IMR-90 (cell line): ENCODE measurements around the gene UQCRFS1.

Experiments used
- CEBPB ChIP-seq: IDR thresholded peaks from 2 replicates; pipeline ENCODE4 v1.6.1; 2012; ENCODE audit warnings: low read depth, low read length, improper control_type of control experiment
- CHD1 ChIP-seq: IDR thresholded peaks from 2 replicates; pipeline ENCODE4 v1.6.1; 2012; ENCODE audit warnings: low read depth, low read length, improper control_type of control experiment
- ELK1 ChIP-seq: fragments of 150-350 bp; IDR thresholded peaks from 2 replicates; pipeline ENCODE4 v1.6.1; 2016; ENCODE audit warnings: low read depth, mild to moderate bottlenecking, low read length, moderate library complexity, borderline replicate concordance
- MAFK ChIP-seq: IDR thresholded peaks from 2 replicates; pipeline ENCODE4 v1.6.1; 2012; ENCODE audit warnings: low read depth, low read length, improper control_type of control experiment
- NFE2L2 ChIP-seq: fragments of 150-350 bp; IDR thresholded peaks from 2 replicates; pipeline ENCODE4 v1.6.1; 2016; ENCODE audit warnings: low read depth, mild to moderate bottlenecking, low read length
- POLR2A ChIP-seq: IDR thresholded peaks from 2 replicates; pipeline ENCODE4 v1.6.1; 2012; ENCODE audit warnings: mild to moderate bottlenecking, low read depth, low read length
- RAD21 ChIP-seq: IDR thresholded peaks from 2 replicates; pipeline ENCODE4 v1.6.1; 2012; ENCODE audit warnings: low read length, improper control_type of control experiment
- SMC3 ChIP-seq: fragments of 150-350 bp; IDR thresholded peaks from 2 replicates; pipeline ENCODE4 v1.6.1; 2016; ENCODE audit warnings: low read depth, mild to moderate bottlenecking, antibody characterized with exemption, low read length, moderate library complexity
- TF ChIP-seq, protein P1 (sequence below): conservative IDR thresholded peaks from 2 replicates; pipeline ENCODE4 v1.5.1; 2012; ENCODE audit warnings: mild to moderate bottlenecking, low read depth, low read length, improper control_type of control experiment

- no peak for TF ChIP-seq MAFK
- TF ChIP-seq, protein P1, sequence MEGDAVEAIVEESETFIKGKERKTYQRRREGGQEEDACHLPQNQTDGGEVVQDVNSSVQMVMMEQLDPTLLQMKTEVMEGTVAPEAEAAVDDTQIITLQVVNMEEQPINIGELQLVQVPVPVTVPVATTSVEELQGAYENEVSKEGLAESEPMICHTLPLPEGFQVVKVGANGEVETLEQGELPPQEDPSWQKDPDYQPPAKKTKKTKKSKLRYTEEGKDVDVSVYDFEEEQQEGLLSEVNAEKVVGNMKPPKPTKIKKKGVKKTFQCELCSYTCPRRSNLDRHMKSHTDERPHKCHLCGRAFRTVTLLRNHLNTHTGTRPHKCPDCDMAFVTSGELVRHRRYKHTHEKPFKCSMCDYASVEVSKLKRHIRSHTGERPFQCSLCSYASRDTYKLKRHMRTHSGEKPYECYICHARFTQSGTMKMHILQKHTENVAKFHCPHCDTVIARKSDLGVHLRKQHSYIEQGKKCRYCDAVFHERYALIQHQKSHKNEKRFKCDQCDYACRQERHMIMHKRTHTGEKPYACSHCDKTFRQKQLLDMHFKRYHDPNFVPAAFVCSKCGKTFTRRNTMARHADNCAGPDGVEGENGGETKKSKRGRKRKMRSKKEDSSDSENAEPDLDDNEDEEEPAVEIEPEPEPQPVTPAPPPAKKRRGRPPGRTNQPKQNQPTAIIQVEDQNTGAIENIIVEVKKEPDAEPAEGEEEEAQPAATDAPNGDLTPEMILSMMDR: no peak
- TF ChIP-seq ELK1: no peak
- TF ChIP-seq SMC3: no peak
- TF ChIP-seq CEBPB: no peak
- TF ChIP-seq RAD21: no peak
- TF ChIP-seq POLR2A: no peak
- TF ChIP-seq CHD1: no peak
- TF ChIP-seq NFE2L2: no peak
Measured at GRCh38 chr19:29245215-29245614, 32.3 kb upstream of the UQCRFS1 start.
